Upper lobe of left lung (tissue), 4 donors: ENCODE data around the gene NBL1.

Source experiments
- CTCF ChIP-seq, 6 experiments: fragments of 450-650 bp in 4 of 6; fragments of 200-600 bp in 2 of 6; sonication (generic) in 2 of 6; IDR thresholded peaks; one replicate each; pipeline ENCODE4 v1.5.1; 2016 to 2019; ENCODE audit warnings: antibody characterized with exemption in 6 of 6
- POLR2AphosphoS5 ChIP-seq, 2 donors: sonication (generic); formaldehyde crosslinking; IDR thresholded peaks; one replicate each; pipeline ENCODE4 v1.5.1; 2017; ENCODE audit warnings: antibody characterized with exemption in 2 of 2

DNA sequence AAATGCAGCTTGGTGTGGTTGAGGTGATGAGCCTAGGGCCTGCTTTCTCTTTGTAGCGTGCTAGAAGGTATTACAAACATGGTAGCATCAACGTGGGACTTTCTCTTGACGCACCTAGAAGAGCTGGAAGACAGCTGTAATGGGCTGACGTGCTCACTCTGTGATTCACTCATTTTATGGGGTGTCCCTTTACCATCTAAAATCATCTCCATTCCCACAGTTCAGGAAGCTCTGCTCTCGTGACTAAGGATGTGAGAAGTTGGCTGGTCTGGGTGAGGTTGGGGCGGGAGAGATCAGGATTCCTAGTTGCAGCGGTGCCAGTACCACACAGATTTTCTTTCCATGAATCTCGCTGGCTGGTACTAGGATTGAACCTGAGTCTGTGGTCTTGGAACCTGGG is 24.8 kb downstream of the NBL1 start:
- TF ChIP-seq CTCF (IDR thresholded peaks at IDR 0.05): no peak
- no peak for TF ChIP-seq POLR2AphosphoS5 (IDR thresholded peaks at IDR 0.05)
